HCT116 (cell line): ENCODE data around the gene EIF2AK3. TPM values are rescaled to one million over a fixed set of nuclear protein-coding genes. Genes with fewer than 3 reads are reported as not detected.

ENCODE experiments used
- ATAC-seq: fragments of 200-7000 bp; cut with Tn5 transposase; 2 replicates; pipeline ENCODE4 v1.9.1; 2020; ENCODE audit warnings: mild to moderate bottlenecking, moderate library complexity
- BruUV-seq: library from RNA; stranded (reverse); fragments of 400-500 nt; replicated peaks from 2 replicates; lab custom pipeline; 2021; lab: Mats Ljungman, UMichigan
- CTCF ChIA-PET: fragments of 300-600 bp; sonication (Branson Sonifier 250); formaldehyde crosslinking; loops from one replicate; lab custom pipeline; 2021; ENCODE audit warnings: antibody characterized with exemption; lab: Charles Lee
- POLR2A ChIA-PET: fragments of 300-600, 350-600 bp; sonication (Branson Sonifier 250); formaldehyde crosslinking; loops from one replicate; lab custom pipeline; 2021; ENCODE audit warnings: antibody characterized with exemption; lab: Charles Lee
- RAD21 ChIA-PET, 2 experiments: fragments of 300-600 bp; sonication (Branson Sonifier 250); formaldehyde crosslinking; loops; one replicate each; lab custom pipeline; 2023; ENCODE audit warnings: low total read pairs in 2 of 2; ENCODE audit not compliant: uncharacterized antibody in 2 of 2, unreplicated experiment in 2 of 2, low non-redundant PET in 1 of 2; lab: Charles Lee
- DNase-seq: peaks from one replicate; pipeline ENCODE4 v3.0.0-alpha.2; 2010; ENCODE audit warnings: low read depth, low spot score
- H2AFZ ChIP-seq: fragments of 200-600 bp; shearing (Covaris generic), sonication (generic); 2 replicates; pipeline ENCODE4 v1.6.1; 2017; ENCODE audit warnings: low read depth, mixed run types, mixed read lengths, antibody characterized with exemption, low read length; ENCODE audit not compliant: poor library complexity, severe bottlenecking
- H3K27ac ChIP-seq: 2 replicates; pipeline ENCODE4 v1.5.1; 2012; ENCODE audit warnings: low read depth, low read length
- H3K27me3 ChIP-seq: fragments of 200-600 bp; sonication (generic); 2 replicates; pipeline ENCODE4 v1.6.1; 2016; ENCODE audit warnings: mixed run types, low read length, mixed read lengths; ENCODE audit not compliant: insufficient read depth
- H3K36me3 ChIP-seq, 2 experiments: fragments of 200-500 bp in 1 of 2; fragments of 200-600 bp in 1 of 2; sonication (Bioruptor generic) in 1 of 2; sonication (generic) in 1 of 2; 2 replicates each; pipeline versions ENCODE4 v1.5.1 to v1.6.1; 2014 to 2016; ENCODE audit warnings: low read length in 2 of 2, inconsistent platforms in 1 of 2, mixed read lengths in 1 of 2, mixed run types in 1 of 2; ENCODE audit not compliant: insufficient read depth in 2 of 2, control insufficient read depth in 1 of 2
- H3K4me1 ChIP-seq, 2 experiments: fragments of 200-600 bp in 1 of 2; sonication (generic) in 1 of 2; 2 replicates each; pipeline versions ENCODE4 v1.5.1 to v1.6.1; 2012 to 2017; ENCODE audit warnings: low read length in 2 of 2, inconsistent platforms in 1 of 2, mild to moderate bottlenecking in 1 of 2, mixed read lengths in 1 of 2, mixed run types in 1 of 2, moderate library complexity in 1 of 2; ENCODE audit not compliant: insufficient read depth in 2 of 2, control insufficient read depth in 1 of 2
- H3K4me2 ChIP-seq: fragments of 200-600 bp; sonication (generic); 2 replicates; pipeline ENCODE4 v1.6.1; 2017; ENCODE audit warnings: mixed run types, low read length, mixed read lengths
- H3K4me3 ChIP-seq, 2 experiments: fragments of 200-600 bp in 1 of 2; sonication (generic) in 1 of 2; replicated peaks in 1 of 2; 2 replicates each; pipeline ENCODE4 v1.5.1; 2011 to 2016; ENCODE audit warnings: low read length in 2 of 2, control low read depth in 1 of 2, low read depth in 1 of 2, mild to moderate bottlenecking in 1 of 2, mixed read lengths in 1 of 2, mixed run types in 1 of 2
- H3K79me2 ChIP-seq: fragments of 200-600 bp; sonication (generic); 2 replicates; pipeline ENCODE4 v1.6.1; 2017; ENCODE audit warnings: mild to moderate bottlenecking, mixed run types, low read length, moderate library complexity, mixed read lengths; ENCODE audit not compliant: insufficient read depth
- H3K9ac ChIP-seq: fragments of 200-600 bp; sonication (generic); 2 replicates; pipeline ENCODE4 v1.6.1; 2016; ENCODE audit warnings: low read length, mixed read lengths
- H3K9me2 ChIP-seq: fragments of 200-600 bp; sonication (generic), shearing (Covaris generic); 2 replicates; pipeline ENCODE4 v1.6.1; 2017; ENCODE audit warnings: mixed run types, mild to moderate bottlenecking, moderate library complexity; ENCODE audit not compliant: insufficient read depth
- H3K9me3 ChIP-seq, 2 experiments: fragments of 200-500 bp in 1 of 2; fragments of 200-600 bp in 1 of 2; sonication (Bioruptor generic) in 1 of 2; sonication (generic) in 1 of 2; 2 replicates each; pipeline ENCODE4 v1.6.1; 2014 to 2017; ENCODE audit warnings: low read length in 2 of 2, mixed read lengths in 2 of 2, inconsistent platforms in 1 of 2, low read depth in 1 of 2, mild to moderate bottlenecking in 1 of 2, mixed run types in 1 of 2, moderate library complexity in 1 of 2; ENCODE audit not compliant: control insufficient read depth in 1 of 2, insufficient read depth in 1 of 2
- H4K20me1 ChIP-seq: fragments of 200-600 bp; sonication (generic), shearing (Covaris generic); 2 replicates; pipeline ENCODE4 v1.6.1; 2017; ENCODE audit warnings: mixed run types, mild to moderate bottlenecking, moderate library complexity; ENCODE audit not compliant: insufficient read depth
- ATF3 ChIP-seq: IDR thresholded peaks from 2 replicates; pipeline ENCODE4 v1.6.1; 2012
- CEBPB ChIP-seq: IDR thresholded peaks from 2 replicates; pipeline ENCODE4 v1.6.1; 2012; ENCODE audit warnings: low read depth
- CTCF ChIP-seq, 3 experiments: fragments of 200-600 bp in 1 of 3; sonication (generic) in 1 of 3; IDR thresholded peaks in 2 of 3; conservative IDR thresholded peaks in 1 of 3; 2 replicates each; pipeline ENCODE4 v1.5.1; 2012 to 2017; ENCODE audit warnings: low read depth in 2 of 3, low read length in 2 of 3, antibody characterized with exemption in 1 of 3, borderline replicate concordance in 1 of 3, control low read depth in 1 of 3, mild to moderate bottlenecking in 1 of 3, mixed read lengths in 1 of 3, mixed run types in 1 of 3, moderate library complexity in 1 of 3; ENCODE audit not compliant: insufficient read depth in 1 of 3
- EGR1 ChIP-seq: IDR thresholded peaks from 2 replicates; pipeline ENCODE4 v1.6.1; 2012; ENCODE audit warnings: low read depth
- ELF1 ChIP-seq: IDR thresholded peaks from 2 replicates; pipeline ENCODE4 v1.6.1; 2012; ENCODE audit warnings: low read depth, borderline replicate concordance
- EZH2 ChIP-seq: fragments of 200-600 bp; sonication (generic); IDR thresholded peaks from 2 replicates; pipeline ENCODE4 v1.6.1; 2017; ENCODE audit warnings: antibody characterized with exemption, mixed run types
- FOSL1 ChIP-seq: IDR thresholded peaks from 2 replicates; pipeline ENCODE4 v1.6.1; 2012; ENCODE audit warnings: low read depth
- JUND ChIP-seq: IDR thresholded peaks from 2 replicates; pipeline ENCODE4 v1.6.1; 2012
- POLR2AphosphoS5 ChIP-seq: IDR thresholded peaks from 2 replicates; pipeline ENCODE4 v1.6.1; 2011; ENCODE audit warnings: mild to moderate bottlenecking, low read depth, low read length, moderate library complexity
- SP1 ChIP-seq: IDR thresholded peaks from 2 replicates; pipeline ENCODE4 v1.6.1; 2012; ENCODE audit warnings: low read depth
- SRF ChIP-seq: IDR thresholded peaks from 2 replicates; pipeline ENCODE4 v1.6.1; 2012; ENCODE audit warnings: low read depth
- TCF7L2 ChIP-seq: IDR thresholded peaks from 2 replicates; pipeline ENCODE4 v1.7.0; 2011; ENCODE audit warnings: borderline replicate concordance, inconsistent platforms; ENCODE audit not compliant: insufficient read depth, insufficient read length; ENCODE audit errors: extremely low read depth
- ZBTB33 ChIP-seq: IDR thresholded peaks from 2 replicates; pipeline ENCODE4 v1.6.1; 2011; ENCODE audit warnings: mild to moderate bottlenecking, low read length, moderate library complexity; ENCODE audit not compliant: insufficient replicate concordance; ENCODE audit errors: extremely low read depth
- ZNF274 ChIP-seq: fragments of 200-500 bp; sonication (Bioruptor generic); IDR thresholded peaks from 2 replicates; pipeline ENCODE4 v1.6.1; 2014; ENCODE audit warnings: mild to moderate bottlenecking, low read depth, low read length, inconsistent platforms
- intact Hi-C: fragments of 100-400 bp; cut with micrococcal nuclease; formaldehyde crosslinking; loops from 2 replicates; pipeline ENCODE4 v1.10.0; 2022
- total RNA-seq: library from RNA; stranded (reverse); gene quantifications from one replicate; pipeline ENCODE4 v1.2.1, GENCODE V29; 2021; ENCODE audit not compliant: unreplicated experiment

Gene EIF2AK3
- total RNA-seq, 1 experiment from 2014 or later: 8.9 TPM

- no peak for TF ChIP-seq JUND
- TF ChIP-seq CEBPB: no peak
- no peak for TF ChIP-seq FOSL1
These were observed 27.7 kb downstream of the EIF2AK3 start (continued) for GRCh38 chr2:88599527-88599926.

- peaks cover 20% of the 10 kb centered on the region in 2 experiments for H3K4me1 ChIP-seq
- ChIA-PET RAD21 (no interaction called here), CTCF (interaction anchor here (2.4 kb wide), 1 partner anchor 75 kb away, joined by 7 read pairs; no protein-coding TSS in a partner anchor), POLR2A (no interaction called here)
- H3K4me2 ChIP-seq: no peak overlapping the region
- H3K36me3 ChIP-seq: no peaks in the 10 kb centered on the region
- ATAC-seq: no peak
- no peaks in the 10 kb centered on the region for H3K27me3 ChIP-seq
- intact Hi-C loops: no loop called here
- H3K79me2 ChIP-seq: no peaks in the 10 kb centered on the region
- no peaks in the 10 kb centered on the region for H3K9me3 ChIP-seq
- H3K27ac ChIP-seq: no peak overlapping the region
- no peak overlapping the region for H2AFZ ChIP-seq
- BruUV-seq: no TSS peak
- DNase-seq: no peak
- no peak overlapping the region for H3K9ac ChIP-seq
- no peak overlapping the region for H3K4me3 ChIP-seq
- TF ChIP-seq SP1 (no peak), SRF (no peak), ATF3 (no peak)
- H4K20me1 ChIP-seq: no peaks in the 10 kb centered on the region
- H3K9me2 ChIP-seq: no peaks in the 10 kb centered on the region
These were observed 30.1 kb downstream of the EIF2AK3 start for GRCh38 chr2:88597168-88597567.

- intact Hi-C loops: no loop called here
- no peak overlapping the region for H3K27ac ChIP-seq
- H3K9me2 ChIP-seq: no peaks in the 10 kb centered on the region
- DNase-seq (no peak), ATAC-seq (no peak)
- no peaks in the 10 kb centered on the region for H3K79me2 ChIP-seq
- no peaks in the 10 kb centered on the region for H3K9me3 ChIP-seq
- H3K9ac ChIP-seq: no peak overlapping the region
- no peak overlapping the region for H3K4me2 ChIP-seq
- peaks cover 18 to 19% of the 10 kb centered on the region in 2 experiments for H3K4me1 ChIP-seq
- RAD21 ChIA-PET: no interaction called here
- POLR2A ChIA-PET: no interaction called here
- no peak overlapping the region for H3K4me3 ChIP-seq
- CTCF ChIA-PET: interaction anchor here (1.3 to 2.4 kb wide), 2 partner anchors 11 to 75 kb away, joined by 3 to 7 read pairs; no protein-coding TSS in a partner anchor
- no peaks in the 10 kb centered on the region for H4K20me1 ChIP-seq
- no TSS peak for BruUV-seq
- H3K36me3 ChIP-seq: no peaks in the 10 kb centered on the region
- no peaks in the 10 kb centered on the region for H3K27me3 ChIP-seq
- H2AFZ ChIP-seq: no peak overlapping the region
- TF ChIP-seq SRF (no peak), EGR1 (no peak), ZNF274 (no peak), ZBTB33 (no peak), POLR2AphosphoS5 (no peak), TCF7L2 (no peak), FOSL1 (no peak), CTCF (IDR thresholded peaks at IDR 0.05 in 2 of 3, conservative IDR thresholded peaks at IDR 0.05 in 1 of 3; ENCODE audit: borderline replicate concordance in 1 of 3, insufficient read depth in 1 of 3, low read depth in 2 of 3, low read length in 2 of 3) (no peak), ELF1 (no peak), EZH2 (no peak)
These were observed 31.0 kb downstream of the EIF2AK3 start for GRCh38 chr2:88596141-88596830.
